HFF-Myc (cell line): ENCODE data around the gene LARP4B.
A peak's percentile ranks its signal among the peaks of the same experiment; 100 is the strongest.
"Not testable (repeated sequence)": the region's sequence is repeated elsewhere in the genome, so short reads cannot be mapped to it uniquely, and the experiment has no call there.

Experiments used
- DNase-seq: peaks from one replicate; pipeline ENCODE4 v3.0.0-alpha.2; 2011; ENCODE audit warnings: low read depth; ENCODE audit errors: extremely low read depth
- H3K4me3 ChIP-seq: replicated peaks from 2 replicates; pipeline ENCODE4 v1.5.1; 2011; ENCODE audit warnings: low read depth, mild to moderate bottlenecking, control low read depth, low read length
- TF ChIP-seq, protein P1 (sequence below): IDR thresholded peaks from 2 replicates; pipeline ENCODE4 v1.5.1; 2012; ENCODE audit warnings: mild to moderate bottlenecking, low read depth, low read length, control low read depth; ENCODE audit errors: missing control alignments

LARP4B gene

DNA sequence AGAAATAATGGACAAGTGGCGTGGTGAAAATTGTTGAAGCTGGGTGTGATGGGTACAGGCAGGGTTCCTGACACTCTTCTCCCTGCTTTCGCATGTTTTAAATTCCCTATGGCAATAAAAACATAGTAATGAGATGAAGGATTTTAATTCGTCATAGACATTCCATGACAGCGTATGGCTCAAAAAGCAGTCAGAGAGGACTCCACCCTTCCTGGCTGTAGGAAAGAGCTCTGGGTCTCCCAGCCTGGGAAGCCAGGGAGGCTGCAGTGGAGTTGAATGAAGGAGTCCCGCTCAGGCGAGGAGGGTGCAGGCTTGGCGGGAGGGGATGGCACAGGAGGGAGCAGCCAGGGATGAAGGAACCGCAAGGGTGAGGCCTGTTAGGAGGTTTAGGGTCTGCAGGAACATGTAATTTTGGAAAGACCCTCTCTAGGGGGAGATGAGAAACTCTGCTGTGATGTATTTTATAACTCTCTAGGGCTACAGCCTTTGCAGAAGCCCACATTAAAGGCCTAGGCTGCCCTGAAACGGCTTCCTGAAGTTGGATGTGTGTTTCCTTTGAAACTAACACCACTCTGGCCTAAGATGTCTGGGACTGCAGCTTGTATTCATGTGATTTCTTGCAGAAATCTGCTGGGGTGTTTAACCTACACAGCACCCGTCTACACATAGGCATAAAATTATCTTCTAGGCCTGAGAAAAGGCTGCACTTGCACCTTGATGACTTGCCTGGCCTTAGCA lies 7.6 kb upstream of the LARP4B start:
- H3K4me3 ChIP-seq: no peak overlapping the region
- TF ChIP-seq, protein P1, sequence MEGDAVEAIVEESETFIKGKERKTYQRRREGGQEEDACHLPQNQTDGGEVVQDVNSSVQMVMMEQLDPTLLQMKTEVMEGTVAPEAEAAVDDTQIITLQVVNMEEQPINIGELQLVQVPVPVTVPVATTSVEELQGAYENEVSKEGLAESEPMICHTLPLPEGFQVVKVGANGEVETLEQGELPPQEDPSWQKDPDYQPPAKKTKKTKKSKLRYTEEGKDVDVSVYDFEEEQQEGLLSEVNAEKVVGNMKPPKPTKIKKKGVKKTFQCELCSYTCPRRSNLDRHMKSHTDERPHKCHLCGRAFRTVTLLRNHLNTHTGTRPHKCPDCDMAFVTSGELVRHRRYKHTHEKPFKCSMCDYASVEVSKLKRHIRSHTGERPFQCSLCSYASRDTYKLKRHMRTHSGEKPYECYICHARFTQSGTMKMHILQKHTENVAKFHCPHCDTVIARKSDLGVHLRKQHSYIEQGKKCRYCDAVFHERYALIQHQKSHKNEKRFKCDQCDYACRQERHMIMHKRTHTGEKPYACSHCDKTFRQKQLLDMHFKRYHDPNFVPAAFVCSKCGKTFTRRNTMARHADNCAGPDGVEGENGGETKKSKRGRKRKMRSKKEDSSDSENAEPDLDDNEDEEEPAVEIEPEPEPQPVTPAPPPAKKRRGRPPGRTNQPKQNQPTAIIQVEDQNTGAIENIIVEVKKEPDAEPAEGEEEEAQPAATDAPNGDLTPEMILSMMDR: no peak
- no peak for DNase-seq

DNA sequence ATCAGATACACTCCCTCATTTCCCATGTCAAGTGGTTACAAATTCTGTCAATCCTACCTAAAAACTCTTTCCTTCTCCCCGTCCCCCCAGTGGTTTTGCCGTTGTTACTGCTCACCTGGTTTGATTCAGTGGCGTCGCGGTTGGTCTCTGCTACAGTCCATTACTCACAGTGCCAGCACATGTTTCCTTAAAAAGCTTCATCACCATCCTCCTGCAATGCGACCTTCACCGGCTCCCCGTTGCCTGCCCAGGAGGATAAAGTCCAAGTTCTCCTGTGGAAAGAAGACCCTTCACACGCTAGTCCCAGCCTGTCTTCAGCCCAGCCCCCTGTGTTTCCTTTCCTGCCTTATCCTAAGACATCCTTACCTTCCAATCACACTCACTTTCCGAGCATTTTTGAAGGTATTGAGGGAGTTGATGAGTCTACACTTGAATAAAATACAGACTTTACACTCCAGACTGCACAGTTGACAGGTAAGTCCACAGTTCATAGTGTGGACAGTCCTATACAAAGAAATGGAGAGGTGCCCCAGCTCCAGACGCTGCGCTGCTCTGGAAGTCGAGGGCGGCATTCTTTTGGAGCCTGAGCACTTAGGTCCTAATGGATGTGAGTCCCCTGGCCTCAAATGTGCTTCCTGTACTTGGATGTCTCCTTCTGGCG lies 3.4 kb upstream of the LARP4B start:
- TF ChIP-seq, protein P1: no peak
- H3K4me3 ChIP-seq: no peak overlapping the region
- no peak for DNase-seq

DNA sequence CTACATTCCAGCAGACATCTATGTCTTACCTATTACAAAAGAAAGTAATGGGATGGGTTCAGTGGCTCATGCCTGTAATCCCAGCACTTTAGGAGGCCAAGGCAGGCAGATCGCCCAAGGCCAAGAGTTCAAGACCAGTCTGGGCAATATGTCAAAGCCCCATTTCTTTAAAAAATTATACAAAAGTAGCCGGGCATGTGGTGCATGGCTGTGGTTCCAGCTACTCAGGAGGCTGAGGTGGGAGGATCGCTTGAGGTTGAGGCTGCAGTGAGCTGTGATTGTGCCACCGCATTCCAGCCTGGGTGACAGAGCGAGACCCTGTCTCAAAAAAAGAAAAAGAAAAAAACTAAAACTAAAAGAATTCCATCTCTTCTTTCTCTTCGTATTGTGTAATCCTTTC lies 2.7 kb upstream of the LARP4B start:
- not testable (repeated sequence) for H3K4me3 ChIP-seq

DNA sequence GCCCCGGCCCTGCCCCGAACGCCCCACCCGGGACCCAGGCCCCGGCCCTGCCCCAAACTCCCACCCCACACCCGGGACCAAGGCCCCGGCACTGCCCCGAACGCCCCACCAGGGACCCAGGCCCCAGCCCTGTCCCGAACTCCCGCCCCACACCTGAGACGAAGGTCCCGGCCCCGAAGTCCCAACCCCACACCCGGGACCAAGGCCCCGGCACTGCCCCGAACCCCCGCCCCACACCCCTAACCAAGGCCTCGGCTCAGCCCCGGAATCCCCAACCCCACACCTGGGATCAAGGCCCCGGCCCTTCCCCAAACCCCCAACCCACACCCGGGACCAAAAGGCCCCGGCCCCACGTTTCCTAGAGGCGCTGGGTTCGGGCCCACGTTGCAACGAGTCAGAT lies 1.1 kb upstream of the LARP4B start:
- no peak for DNase-seq
- H3K4me3 ChIP-seq: no peak overlapping the region
- TF ChIP-seq, protein P1: no peak

More for the DNA sequence above, 2.7 kb upstream of the LARP4B start:
- DNase-seq: not testable (repeated sequence)

DNA sequence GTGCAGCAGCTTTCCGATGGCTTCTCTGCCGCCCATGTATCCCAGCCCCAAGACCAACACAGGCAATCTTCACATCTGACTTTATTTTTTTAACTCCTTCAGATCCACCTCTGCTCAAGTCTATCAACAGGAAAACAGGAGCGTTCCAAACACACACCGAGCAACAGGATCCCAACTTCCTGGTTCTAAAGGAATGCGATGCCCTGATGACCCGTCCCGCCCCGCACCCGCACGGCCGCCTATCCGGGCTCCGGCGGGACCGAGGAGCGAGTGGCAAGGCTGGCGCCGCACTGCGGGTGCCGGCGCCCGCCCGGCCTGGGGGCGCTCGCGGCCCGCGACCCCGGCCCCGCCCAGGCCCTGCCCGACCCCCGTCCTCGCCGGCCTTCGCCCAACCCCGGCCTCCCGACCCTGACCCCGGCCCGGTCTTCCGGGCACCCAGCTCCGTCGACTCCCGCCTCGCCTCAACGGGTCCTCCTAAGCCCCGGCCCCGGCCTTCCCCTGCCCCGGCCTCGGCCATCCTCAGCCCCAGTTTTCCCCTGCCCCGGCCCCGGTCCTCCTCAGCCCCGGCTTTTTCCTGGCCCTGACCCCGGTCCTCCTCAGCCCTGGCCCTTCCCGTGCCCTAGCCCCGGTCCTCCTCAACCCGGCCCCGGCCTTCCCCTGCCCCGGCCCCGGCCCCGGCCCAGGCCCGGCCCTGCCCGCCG lies 730 bp downstream of the LARP4B start:
- no peak for DNase-seq
- peak overlapping the region; percentile 66 for H3K4me3 ChIP-seq
- TF ChIP-seq, protein P1: no peak

DNA sequence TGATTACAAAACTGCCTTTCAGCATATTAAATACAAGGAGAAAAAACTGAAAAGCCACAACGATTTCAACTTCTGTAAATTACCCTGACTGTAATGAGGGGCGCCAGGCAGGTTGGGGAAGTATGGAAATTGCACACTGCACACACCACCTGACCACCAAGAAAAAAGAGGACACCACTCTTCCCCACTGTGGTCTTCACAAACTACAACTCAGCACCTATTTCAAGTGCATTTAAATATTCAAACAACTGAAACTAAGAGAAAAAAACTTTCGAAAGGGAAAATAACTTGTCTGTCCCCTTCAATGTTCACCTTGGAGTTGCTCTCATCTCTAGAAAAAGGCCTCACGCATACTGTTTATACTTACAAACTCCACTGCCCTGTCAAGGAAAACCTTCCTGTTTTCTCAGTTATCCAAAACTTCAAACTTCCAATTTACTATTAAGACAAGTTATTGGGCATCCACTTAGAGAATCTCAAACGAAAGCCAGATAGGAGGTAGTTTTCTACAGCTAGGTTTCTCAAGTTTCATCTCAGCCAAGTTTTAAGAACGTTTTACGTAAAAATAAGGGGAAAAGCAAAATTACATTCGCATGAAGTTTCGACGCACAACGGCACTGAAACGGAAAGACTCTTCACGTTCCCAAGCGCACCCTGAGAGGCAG lies 1.4 kb downstream of the LARP4B start:
- DNase-seq: no peak
- H3K4me3 ChIP-seq: peak overlapping the region; percentile 66
- TF ChIP-seq, protein P1: no peak

DNA sequence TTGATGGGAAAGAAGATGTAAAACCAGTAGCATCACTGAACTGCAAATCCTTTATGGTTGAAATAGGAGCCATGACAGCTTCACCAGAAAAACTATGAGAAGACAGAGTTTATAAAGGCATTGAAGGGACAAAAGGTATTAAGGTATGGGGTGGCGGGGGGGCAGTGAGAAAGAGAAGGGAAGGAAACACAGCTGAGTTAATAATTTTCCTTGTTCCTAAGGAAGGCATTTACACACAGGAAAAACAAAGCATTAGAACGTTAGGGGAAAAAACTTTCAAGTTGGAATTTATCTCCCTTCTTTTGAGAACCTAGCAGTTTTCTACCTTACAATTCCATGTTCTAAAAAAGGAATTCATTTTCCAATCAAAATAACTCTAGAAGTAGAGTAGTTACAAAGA lies 4.4 kb downstream of the LARP4B start:
- TF ChIP-seq, protein P1: no peak

More for the DNA sequence above, 4.4 kb downstream of the LARP4B start:
- H3K4me3 ChIP-seq: no peak overlapping the region
- DNase-seq: no peak
